H9 (cell line): ENCODE results near the gene PPP1R14B. TPM values are rescaled to one million over a fixed set of nuclear protein-coding genes. Genes with fewer than 3 reads are reported as not detected.
A peak's percentile ranks its signal among the peaks of the same experiment; 100 is the strongest.

ENCODE experiments used
- DNase-seq: peaks from one replicate; pipeline ENCODE4 v3.0.0-alpha.2; 2017
- H2AFZ ChIP-seq: one replicate; pipeline ENCODE4 v1.6.1; 2013; ENCODE audit warnings: mild to moderate bottlenecking, low read length, control low read depth, moderate library complexity
- H2AK5ac ChIP-seq: 2 replicates; pipeline ENCODE4 v1.6.1; 2013; ENCODE audit warnings: low read length, control low read depth, mixed read lengths; ENCODE audit not compliant: insufficient read length
- H2BK120ac ChIP-seq: one replicate; pipeline ENCODE4 v1.6.1; 2013; ENCODE audit warnings: low read depth, mild to moderate bottlenecking, low read length, control low read depth, inconsistent platforms; ENCODE audit not compliant: poor library complexity, severe bottlenecking
- H2BK12ac ChIP-seq: 2 replicates; pipeline ENCODE4 v1.6.1; 2013; ENCODE audit warnings: low read length, control low read depth, mixed read lengths, low read depth; ENCODE audit not compliant: insufficient read length
- H2BK15ac ChIP-seq: 2 replicates; pipeline ENCODE4 v1.6.1; 2013; ENCODE audit warnings: low read depth, low read length, control low read depth
- H2BK20ac ChIP-seq: one replicate; pipeline ENCODE4 v1.6.1; 2013; ENCODE audit warnings: low read depth, mild to moderate bottlenecking, low read length, control low read depth, inconsistent platforms; ENCODE audit not compliant: poor library complexity, severe bottlenecking
- H2BK5ac ChIP-seq: 2 replicates; pipeline ENCODE4 v1.6.1; 2013; ENCODE audit warnings: low read length, control low read depth, mixed read lengths; ENCODE audit not compliant: insufficient read length
- H3K14ac ChIP-seq: 2 replicates; pipeline ENCODE4 v1.6.1; 2013; ENCODE audit warnings: low read length, control low read depth; ENCODE audit not compliant: insufficient read depth
- H3K18ac ChIP-seq: 2 replicates; pipeline ENCODE4 v1.6.1; 2013; ENCODE audit warnings: low read depth, mild to moderate bottlenecking, mixed read lengths, low read length, control low read depth; ENCODE audit not compliant: insufficient read length
- H3K23ac ChIP-seq: 2 replicates; pipeline ENCODE4 v1.6.1; 2013; ENCODE audit warnings: low read length, control low read depth, mixed read lengths, low read depth; ENCODE audit not compliant: insufficient read length
- H3K23me2 ChIP-seq: 2 replicates; pipeline ENCODE4 v1.6.1; 2013; ENCODE audit warnings: low read depth, mild to moderate bottlenecking, mixed read lengths, low read length, control low read depth; ENCODE audit not compliant: insufficient read length, poor library complexity, severe bottlenecking
- H3K27ac ChIP-seq: 2 replicates; pipeline ENCODE4 v1.5.1; 2013; ENCODE audit warnings: low read length, control low read depth, mixed read lengths, low read depth; ENCODE audit not compliant: insufficient read length
- H3K27me3 ChIP-seq: 2 replicates; pipeline ENCODE4 v1.6.1; 2013; ENCODE audit warnings: low read length, control low read depth, inconsistent platforms; ENCODE audit not compliant: insufficient read depth
- H3K4ac ChIP-seq: 2 replicates; pipeline ENCODE4 v1.6.1; 2013; ENCODE audit warnings: low read depth, mild to moderate bottlenecking, control low read depth, inconsistent platforms, low read length, moderate library complexity
- H3K4me1 ChIP-seq: 2 replicates; pipeline ENCODE4 v1.6.1; 2013; ENCODE audit warnings: low read length, control low read depth, inconsistent platforms; ENCODE audit not compliant: insufficient read depth
- H3K4me2 ChIP-seq: 2 replicates; pipeline ENCODE4 v1.6.1; 2013; ENCODE audit warnings: low read length, control low read depth, mixed read lengths; ENCODE audit not compliant: insufficient read length, insufficient read depth
- H3K56ac ChIP-seq: 2 replicates; pipeline ENCODE4 v1.6.1; 2013; ENCODE audit warnings: low read depth, mild to moderate bottlenecking, mixed read lengths, low read length, control low read depth; ENCODE audit not compliant: insufficient read length
- H3K79me1 ChIP-seq: 2 replicates; pipeline ENCODE4 v1.6.1; 2013; ENCODE audit warnings: low read depth, mild to moderate bottlenecking, moderate library complexity, low read length, control low read depth, inconsistent platforms; ENCODE audit not compliant: insufficient read depth, poor library complexity, severe bottlenecking
- H3K79me2 ChIP-seq: 2 replicates; pipeline ENCODE4 v1.6.1; 2013; ENCODE audit warnings: low read length, control low read depth, inconsistent platforms; ENCODE audit not compliant: insufficient read depth
- H3K9ac ChIP-seq: 2 replicates; pipeline ENCODE4 v1.6.1; 2013; ENCODE audit warnings: low read length, control low read depth, mixed read lengths; ENCODE audit not compliant: insufficient read length; ENCODE audit errors: extremely low read depth
- H3K9me3 ChIP-seq: one replicate; pipeline ENCODE4 v1.6.1; 2013; ENCODE audit warnings: low read depth, low read length, inconsistent platforms; ENCODE audit not compliant: control insufficient read depth
- H3T11ph ChIP-seq: one replicate; pipeline ENCODE4 v1.6.1; 2013; ENCODE audit warnings: mild to moderate bottlenecking, low read length, control low read depth, inconsistent platforms
- H4K20me1 ChIP-seq: one replicate; pipeline ENCODE4 v1.6.1; 2013; ENCODE audit not compliant: control insufficient read depth, insufficient read length, insufficient read depth
- H4K5ac ChIP-seq: 2 replicates; pipeline ENCODE4 v1.6.1; 2013; ENCODE audit warnings: low read depth, mild to moderate bottlenecking, mixed read lengths, low read length, control low read depth; ENCODE audit not compliant: insufficient read length
- H4K8ac ChIP-seq: replicated peaks from 2 replicates; pipeline ENCODE4 v1.6.1; 2013; ENCODE audit warnings: low read length, control low read depth, mixed read lengths, low read depth; ENCODE audit not compliant: insufficient read length
- H4K91ac ChIP-seq: 2 replicates; pipeline ENCODE4 v1.6.1; 2013; ENCODE audit warnings: low read depth, mild to moderate bottlenecking, moderate library complexity, mixed read lengths, low read length, control low read depth; ENCODE audit not compliant: insufficient read length
- H3K27ac Mint-ChIP-seq, 3 experiments: 2 replicates in 2 of 3; 3 replicates in 1 of 3; pipeline ENCODE4 v1.8.0; 2020 to 2021; ENCODE audit warnings: mixed read lengths in 3 of 3, mild to moderate bottlenecking in 1 of 3, moderate library complexity in 1 of 3
- H3K27me3 Mint-ChIP-seq: 2 replicates; pipeline ENCODE4 v1.8.0; 2021; ENCODE audit warnings: low read depth, mild to moderate bottlenecking, moderate library complexity, mixed read lengths
- H3K36me3 Mint-ChIP-seq, 3 experiments: 2 replicates in 2 of 3; 3 replicates in 1 of 3; pipeline ENCODE4 v1.8.0; 2020 to 2021; ENCODE audit warnings: low read depth in 3 of 3, mixed read lengths in 3 of 3; ENCODE audit not compliant: insufficient read depth in 1 of 3
- H3K4me1 Mint-ChIP-seq, 2 experiments: 2 replicates each; pipeline ENCODE4 v1.8.0; 2020; ENCODE audit warnings: mixed read lengths in 2 of 2
- H3K4me3 Mint-ChIP-seq, 2 experiments: 2 replicates in 1 of 2; 3 replicates in 1 of 2; pipeline ENCODE4 v1.8.0; 2020 to 2021; ENCODE audit warnings: mild to moderate bottlenecking in 2 of 2, mixed read lengths in 2 of 2, moderate library complexity in 1 of 2
- H3K9me3 Mint-ChIP-seq, 2 experiments: 2 replicates in 1 of 2; 3 replicates in 1 of 2; pipeline ENCODE4 v1.8.0; 2020; ENCODE audit warnings: mild to moderate bottlenecking in 2 of 2, mixed read lengths in 2 of 2, moderate library complexity in 1 of 2
- CTCF ChIP-seq: fragments of 200-600 bp; sonication (generic); conservative IDR thresholded peaks from 3 replicates; pipeline ENCODE4 v1.8.0; 2021; ENCODE audit warnings: antibody characterized with exemption, mild to moderate bottlenecking
- WGBS: extraction: QIAGEN DNeasy Blood & Tissue Kit; methylation state at CpG from one replicate; pipeline ENCODE4 v1.1.7; 2013; ENCODE audit warnings: missing lambda C conversion rate, low lambda C conversion rate, mixed read lengths; ENCODE audit not compliant: insufficient read length; ENCODE audit errors: extremely low coverage; 5-methylcytosine and 5-hydroxymethylcytosine counted together
- total RNA-seq: library from RNA; stranded (reverse); gene quantifications from 2 replicates; pipeline ENCODE4 v1.2.1, GENCODE V29; 2021

PPP1R14B gene
- total RNA-seq, 1 experiment from 2014 or later = 358 TPM

- Mint-ChIP-seq H3K4me3 (no peak overlapping the region), H3K36me3 (peaks cover 16 to 56% (median 50%) of the 10 kb centered on the region in 3 experiments), H3K27me3 (no peaks in the 10 kb centered on the region), H3K27ac (peak overlapping the region in 2 of 3 experiments; percentile 74 to 82; a peak in 4 of 7 replicates), H3K4me1 (peaks cover 12% of the 10 kb centered on the region in 2 experiments), H3K9me3 (no peaks in the 10 kb centered on the region; a peak in 1 of 5 replicates)
- Histone ChIP-seq H3K23ac (no peak overlapping the region), H3K4me2 (no peak overlapping the region), H3T11ph (no peak overlapping the region), H2AFZ (no peak overlapping the region), H2AK5ac (no peak overlapping the region), H3K79me1 (no peaks in the 10 kb centered on the region), H3K4ac (no peak overlapping the region), H2BK120ac (no peak overlapping the region), H4K20me1 (no peaks in the 10 kb centered on the region), H4K5ac (no peak overlapping the region), H3K27me3 (no peaks in the 10 kb centered on the region), H3K14ac (no peak overlapping the region), H4K8ac (no peak overlapping the region), H4K91ac (no peak overlapping the region), H2BK5ac (no peak overlapping the region), H3K79me2 (no peaks in the 10 kb centered on the region), H2BK15ac (no peak overlapping the region), H3K18ac (no peak overlapping the region), H2BK12ac (no peak overlapping the region), H3K23me2 (no peaks in the 10 kb centered on the region), H3K27ac (no peak overlapping the region), H3K9ac (no peak overlapping the region), H3K56ac (no peak overlapping the region), H3K9me3 (no peaks in the 10 kb centered on the region), H2BK20ac (no peak overlapping the region), H3K4me1 (no peaks in the 10 kb centered on the region)
- no peak for TF ChIP-seq CTCF
- no peak for DNase-seq
- no CpG with 5 or more reads among the region's 23 CpGs for WGBS
Measured at GRCh38 chr11:64208086-64208795, 38.5 kb downstream of the PPP1R14B start.
